GM12878 (cell line): ENCODE results near the gene SSU72.

Experiments used
- EP300 ChIP-seq, 2 experiments: fragments of 150-350 bp in 1 of 2; IDR thresholded peaks; 2 replicates each; pipeline ENCODE4 v1.6.1; 2011 to 2012; ENCODE audit warnings: low read depth in 2 of 2, low read length in 2 of 2, borderline replicate concordance in 1 of 2, improper control_type of control experiment in 1 of 2, inconsistent platforms in 1 of 2; ENCODE audit not compliant: control insufficient read depth in 1 of 2
- ETV6 ChIP-seq, 2 experiments: fragments of 450-650 bp in 1 of 2; IDR thresholded peaks in 1 of 2; conservative IDR thresholded peaks in 1 of 2; 2 replicates each; pipeline ENCODE4 v1.6.1; 2014; ENCODE audit warnings: antibody characterized with exemption in 1 of 2, borderline replicate concordance in 1 of 2, low read depth in 1 of 2, mild to moderate bottlenecking in 1 of 2, moderate library complexity in 1 of 2
- EZH2 ChIP-seq: IDR thresholded peaks from 2 replicates; pipeline ENCODE4 v1.6.1; 2012; ENCODE audit warnings: low read depth, mild to moderate bottlenecking, control low read depth, inconsistent platforms, low read length, borderline replicate concordance; ENCODE audit not compliant: control insufficient read depth
- FOS ChIP-seq: IDR thresholded peaks from 3 replicates; pipeline ENCODE4 v1.6.1; 2011; ENCODE audit warnings: borderline replicate concordance; ENCODE audit not compliant: insufficient read length; ENCODE audit errors: extremely low read depth
- MYC ChIP-seq: IDR thresholded peaks from 2 replicates; pipeline ENCODE4 v1.6.1; 2011; ENCODE audit warnings: mild to moderate bottlenecking, low read length, moderate library complexity, inconsistent platforms; ENCODE audit not compliant: insufficient read depth, insufficient replicate concordance, insufficient read length, severe bottlenecking
- RCOR1 ChIP-seq: conservative IDR thresholded peaks from 2 replicates; pipeline ENCODE4 v1.6.1; 2012; ENCODE audit warnings: low read depth, low read length, improper control_type of control experiment
- RFX5 ChIP-seq: IDR thresholded peaks from 2 replicates; pipeline ENCODE4 v1.6.1; 2011; ENCODE audit warnings: low read depth, low read length, improper control_type of control experiment
- SP1 ChIP-seq: IDR thresholded peaks from one replicate; pipeline ENCODE4 v1.6.1; 2011; ENCODE audit warnings: low read depth, low read length
- ZSCAN29 ChIP-seq: fragments of 450-650 bp; IDR thresholded peaks from 2 replicates; pipeline ENCODE4 v1.6.1; 2017; ENCODE audit warnings: mild to moderate bottlenecking, moderate library complexity
- TF ChIP-seq, protein P1 (sequence below), 3 experiments: IDR thresholded peaks in 2 of 3; conservative IDR thresholded peaks in 1 of 3; 2 replicates each; pipeline ENCODE4 v1.5.1; 2011; ENCODE audit warnings: low read depth in 3 of 3, low read length in 3 of 3, mild to moderate bottlenecking in 3 of 3, control low read depth in 2 of 3, moderate library complexity in 2 of 3, inconsistent platforms in 1 of 3, mixed read lengths in 1 of 3; ENCODE audit not compliant: control insufficient read depth in 2 of 3, insufficient read depth in 1 of 3; ENCODE audit errors: extremely low read depth in 1 of 3
- TF ChIP-seq, protein P2 (sequence below): IDR thresholded peaks from 2 replicates; pipeline ENCODE4 v1.6.1; 2011; ENCODE audit warnings: low read depth, mild to moderate bottlenecking, low read length, moderate library complexity, borderline replicate concordance; ENCODE audit errors: extremely low read depth
- TF ChIP-seq, protein P3 (sequence below): IDR thresholded peaks from 2 replicates; pipeline ENCODE4 v1.6.1; 2012; ENCODE audit warnings: low read depth, low read length, improper control_type of control experiment
- TF ChIP-seq, protein P4 (sequence below): IDR thresholded peaks from 2 replicates; pipeline ENCODE4 v1.6.1; 2012; ENCODE audit warnings: low read depth, low read length, improper control_type of control experiment

DNA sequence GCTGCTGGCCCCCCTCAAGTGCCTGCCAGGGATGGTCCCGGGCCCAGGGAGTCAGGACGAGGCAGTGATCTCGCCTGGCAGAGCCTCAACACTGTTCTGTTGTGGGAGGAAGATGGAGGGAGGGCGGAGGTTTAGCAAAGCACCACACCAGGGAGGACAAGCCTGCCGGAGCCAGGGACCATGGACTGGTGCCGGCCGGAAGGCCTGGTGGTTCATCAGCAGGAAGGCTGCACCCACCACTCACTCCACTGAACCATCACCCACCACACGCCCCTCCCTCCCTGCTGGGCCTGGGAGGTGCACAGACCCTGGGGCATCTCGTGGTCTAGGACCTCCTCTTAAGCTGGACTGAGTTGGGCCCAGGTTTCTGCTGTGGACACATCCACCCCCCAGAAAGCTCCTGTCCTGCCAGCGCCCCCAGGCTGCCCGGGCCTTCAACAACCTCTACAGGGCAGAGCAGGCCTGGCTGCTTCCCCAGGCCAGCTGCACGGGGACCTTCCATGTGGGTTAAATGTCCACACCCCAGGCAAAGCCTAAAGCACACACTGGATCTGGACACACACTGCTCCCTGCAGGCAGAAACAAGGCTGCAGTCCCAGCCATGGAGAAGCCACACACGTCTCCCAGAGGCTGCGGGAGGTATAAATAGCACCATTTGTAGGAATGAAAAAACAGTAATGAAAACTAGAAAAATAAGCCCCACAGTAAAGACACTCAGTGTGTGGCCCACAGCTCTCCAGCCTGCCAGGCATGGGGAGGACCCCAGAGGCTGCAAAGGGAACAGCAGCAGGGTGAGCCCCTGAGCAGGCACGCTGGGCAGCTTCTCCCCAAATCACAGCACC lies 23.9 kb downstream of the SSU72 start:
- TF ChIP-seq ETV6 (conservative IDR thresholded peaks at IDR 0.05 in 1 of 2, IDR thresholded peaks at IDR 0.05 in 1 of 2; ENCODE audit: borderline replicate concordance in 1 of 2, low read depth in 1 of 2) (no peak), EP300 (IDR thresholded peaks at IDR 0.05; ENCODE audit: borderline replicate concordance in 1 of 2, control insufficient read depth in 1 of 2, low read depth in 2 of 2, low read length in 2 of 2) (no peak), SP1 (no peak), FOS (no peak), MYC (no peak), ZSCAN29 (no peak), RCOR1 (no peak), EZH2 (no peak), RFX5 (no peak)
- TF ChIP-seq, protein P1, sequence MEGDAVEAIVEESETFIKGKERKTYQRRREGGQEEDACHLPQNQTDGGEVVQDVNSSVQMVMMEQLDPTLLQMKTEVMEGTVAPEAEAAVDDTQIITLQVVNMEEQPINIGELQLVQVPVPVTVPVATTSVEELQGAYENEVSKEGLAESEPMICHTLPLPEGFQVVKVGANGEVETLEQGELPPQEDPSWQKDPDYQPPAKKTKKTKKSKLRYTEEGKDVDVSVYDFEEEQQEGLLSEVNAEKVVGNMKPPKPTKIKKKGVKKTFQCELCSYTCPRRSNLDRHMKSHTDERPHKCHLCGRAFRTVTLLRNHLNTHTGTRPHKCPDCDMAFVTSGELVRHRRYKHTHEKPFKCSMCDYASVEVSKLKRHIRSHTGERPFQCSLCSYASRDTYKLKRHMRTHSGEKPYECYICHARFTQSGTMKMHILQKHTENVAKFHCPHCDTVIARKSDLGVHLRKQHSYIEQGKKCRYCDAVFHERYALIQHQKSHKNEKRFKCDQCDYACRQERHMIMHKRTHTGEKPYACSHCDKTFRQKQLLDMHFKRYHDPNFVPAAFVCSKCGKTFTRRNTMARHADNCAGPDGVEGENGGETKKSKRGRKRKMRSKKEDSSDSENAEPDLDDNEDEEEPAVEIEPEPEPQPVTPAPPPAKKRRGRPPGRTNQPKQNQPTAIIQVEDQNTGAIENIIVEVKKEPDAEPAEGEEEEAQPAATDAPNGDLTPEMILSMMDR (IDR thresholded peaks at IDR 0.05 in 2 of 3, conservative IDR thresholded peaks at IDR 0.05 in 1 of 3; ENCODE audit: control insufficient read depth in 2 of 3, extremely low read depth in 1 of 3, insufficient read depth in 1 of 3, low read depth in 3 of 3, low read length in 3 of 3), result peak; percentile 0 to 31 (median 14); a peak in 1 of 6 replicates
- TF ChIP-seq, protein P2, sequence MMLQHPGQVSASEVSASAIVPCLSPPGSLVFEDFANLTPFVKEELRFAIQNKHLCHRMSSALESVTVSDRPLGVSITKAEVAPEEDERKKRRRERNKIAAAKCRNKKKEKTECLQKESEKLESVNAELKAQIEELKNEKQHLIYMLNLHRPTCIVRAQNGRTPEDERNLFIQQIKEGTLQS, result no peak
- TF ChIP-seq, protein P3, sequence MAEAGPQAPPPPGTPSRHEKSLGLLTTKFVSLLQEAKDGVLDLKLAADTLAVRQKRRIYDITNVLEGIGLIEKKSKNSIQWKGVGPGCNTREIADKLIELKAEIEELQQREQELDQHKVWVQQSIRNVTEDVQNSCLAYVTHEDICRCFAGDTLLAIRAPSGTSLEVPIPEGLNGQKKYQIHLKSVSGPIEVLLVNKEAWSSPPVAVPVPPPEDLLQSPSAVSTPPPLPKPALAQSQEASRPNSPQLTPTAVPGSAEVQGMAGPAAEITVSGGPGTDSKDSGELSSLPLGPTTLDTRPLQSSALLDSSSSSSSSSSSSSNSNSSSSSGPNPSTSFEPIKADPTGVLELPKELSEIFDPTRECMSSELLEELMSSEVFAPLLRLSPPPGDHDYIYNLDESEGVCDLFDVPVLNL, result no peak
- TF ChIP-seq, protein P4, sequence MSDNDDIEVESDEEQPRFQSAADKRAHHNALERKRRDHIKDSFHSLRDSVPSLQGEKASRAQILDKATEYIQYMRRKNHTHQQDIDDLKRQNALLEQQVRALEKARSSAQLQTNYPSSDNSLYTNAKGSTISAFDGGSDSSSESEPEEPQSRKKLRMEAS, result no peak
